ENCODE results near the gene EPB41L4A. TPM values are rescaled to one million over a fixed set of nuclear protein-coding genes. Genes with fewer than 3 reads are reported as not detected.

The EPB41L4A gene
- total and polyA plus RNA-seq, 2 donors (not counting 3 experiments of a cell fraction or from before 2014, with no cell fraction given): 6.0 to 17.9 TPM

GRCh38 chr5:112138526-112138925, 280.6 kb downstream of the EPB41L4A start:
- H3K27ac ChIP-seq (ENCODE audit: insufficient read depth, low read depth, low read length): no peak overlapping the region
- no peaks in the 10 kb centered on the region for H3K79me2 ChIP-seq (ENCODE audit: control insufficient read depth, insufficient read depth, low read length)
- H4K20me1 ChIP-seq (replicated peaks; ENCODE audit: control insufficient read depth, extremely low read depth, insufficient read depth, low read length): no peaks in the 10 kb centered on the region
- FAIRE-seq: no peak
- DNase-seq (ENCODE audit: low read depth, low spot score): no peak
- intact Hi-C loops (cut with micrococcal nuclease): no loop called here
- no TSS peak for BruUV-seq (replicated peaks)
- peaks cover 8% of the 10 kb centered on the region for H3K4me1 ChIP-seq (ENCODE audit: control insufficient read depth, extremely low read depth, insufficient read depth, low read length)
- ChIA-PET CTCF (interaction anchor here (0.7 to 1.8 kb wide), 2 partner anchors 358 to 588 kb away, joined by 3 to 5 read pairs; no protein-coding TSS in a partner anchor), POLR2A (no interaction called here)
- no peak overlapping the region for H2AFZ ChIP-seq (ENCODE audit: low read depth, low read length)
- no peak overlapping the region for H3K4me2 ChIP-seq (ENCODE audit: insufficient read depth, low read length)
- TF ChIP-seq FOS (IDR thresholded peaks at IDR 0.05; ENCODE audit: borderline replicate concordance, insufficient read depth, low read length): no peak
- no peak for TF ChIP-seq CTCF (IDR thresholded peaks at IDR 0.05; ENCODE audit: extremely low read depth in 1 of 2, insufficient read depth in 1 of 2, low read depth in 1 of 2, low read length in 2 of 2)
- no peak for TF ChIP-seq MYC (IDR thresholded peaks at IDR 0.05; ENCODE audit: low read depth, low read length)
- TF ChIP-seq EZH2 (IDR thresholded peaks at IDR 0.05; ENCODE audit: borderline replicate concordance, low read depth, low read length, severe bottlenecking): no peak
- no peak for TF ChIP-seq GATA2 (IDR thresholded peaks at IDR 0.05; ENCODE audit: insufficient read depth, insufficient read length, low read depth, low read length)
- TF ChIP-seq POLR2AphosphoS5 (IDR thresholded peaks at IDR 0.05; ENCODE audit: insufficient read depth, low read depth, low read length): no peak
- TF ChIP-seq POLR2A (IDR thresholded peaks at IDR 0.05; ENCODE audit: low read depth, low read length): no peak
- no peak for TF ChIP-seq MAX (IDR thresholded peaks at IDR 0.05; ENCODE audit: insufficient read depth, insufficient read length)
- TF ChIP-seq JUN (IDR thresholded peaks at IDR 0.05; ENCODE audit: borderline replicate concordance, insufficient read depth, insufficient read length, low read depth): no peak
- H3K36me3 ChIP-seq (ENCODE audit: control insufficient read depth in 2 of 2, extremely low read depth in 1 of 2, insufficient read depth in 2 of 2, low read length in 2 of 2): no peaks in the 10 kb centered on the region
- no peaks in the 10 kb centered on the region for H3K27me3 ChIP-seq (ENCODE audit: control insufficient read depth in 2 of 2, insufficient read depth in 2 of 2, low read length in 2 of 2)
- no peaks in the 10 kb centered on the region for H3K9me3 ChIP-seq (replicated peaks; ENCODE audit: control insufficient read depth, insufficient read depth, low read length)
- H3K9ac ChIP-seq (replicated peaks; ENCODE audit: extremely low read depth, insufficient read depth, low read length): no peak overlapping the region
- no peak overlapping the region for H3K4me3 ChIP-seq (replicated peaks in 1 of 3; ENCODE audit: insufficient read depth in 1 of 3, low read depth in 1 of 3, low read length in 3 of 3)
- no peaks in the 10 kb centered on the region for H3K9me1 ChIP-seq (replicated peaks; ENCODE audit: control insufficient read depth, extremely low read depth, insufficient read depth, low read length)
- dilution Hi-C loops (cut with MboI; ENCODE audit: extremely low pct_ligation_motif_present, low sequenced_read_pairs): no loop called here
